HepG2 (cell line): ENCODE measurements around the gene KISS1R. TPM values are rescaled to one million over a fixed set of nuclear protein-coding genes. Genes with fewer than 3 reads are reported as not detected.

Experiments used
- ATAC-seq: fragments of 200-7000 bp; cut with Tn5 transposase; 3 replicates; pipeline ENCODE4 v1.9.1; 2020; ENCODE audit warnings: mild to moderate bottlenecking, moderate library complexity
- BruUV-seq: library from RNA; stranded (reverse); fragments of 400-500 nt; replicated peaks from 2 replicates; lab custom pipeline; 2021; lab: Mats Ljungman, UMichigan
- CTCF ChIA-PET: fragments of 300-600 bp; formaldehyde crosslinking; extraction: SDS; loops from one replicate; lab custom pipeline; 2021; ENCODE audit warnings: low total read pairs, inconsistent platforms, low intra/inter-chr PET ratio; lab: Yijun Ruan, JAX
- POLR2A ChIA-PET: fragments of 350-600 bp; sonication (Branson Sonifier 250); formaldehyde crosslinking; loops from one replicate; lab custom pipeline; 2020; ENCODE audit warnings: antibody characterized with exemption, inconsistent platforms; lab: Yijun Ruan, JAX
- DNase-seq: peaks from one replicate; pipeline ENCODE4 v3.0.0-alpha.2; 2015; ENCODE audit warnings: low spot score
- FAIRE-seq: peaks from 3 replicates; lab custom pipeline; 2011; peaks lifted over from hg19 to GRCh38; lab: Jason Lieb, UNC
- H2AFZ ChIP-seq: one replicate; pipeline ENCODE4 v1.6.1; 2011; ENCODE audit warnings: low read length, inconsistent platforms
- H3K27ac ChIP-seq: fragments of 300-600 bp; 3 replicates; pipeline ENCODE4 v1.8.0; 2011; ENCODE audit warnings: mixed run types, mild to moderate bottlenecking, mixed read lengths, low read length, inconsistent platforms; ENCODE audit not compliant: insufficient read depth; ENCODE audit errors: extremely low read length
- H3K27me3 ChIP-seq, 2 experiments: fragments of 200-600 bp in 1 of 2; 2 replicates in 1 of 2; 3 replicates in 1 of 2; pipeline versions ENCODE4 v1.6.0 to v1.8.0; 2011; ENCODE audit warnings: low read length in 2 of 2, mild to moderate bottlenecking in 2 of 2, moderate library complexity in 2 of 2, inconsistent platforms in 1 of 2; ENCODE audit not compliant: insufficient read depth in 2 of 2, control insufficient read depth in 1 of 2
- H3K36me3 ChIP-seq, 2 experiments: fragments of 200-600 bp in 1 of 2; replicated peaks in 1 of 2; 2 replicates in 1 of 2; 3 replicates in 1 of 2; pipeline versions ENCODE4 v1.5.1 to v1.8.0; 2011; ENCODE audit warnings: low read length in 2 of 2, inconsistent platforms in 1 of 2; ENCODE audit not compliant: insufficient read depth in 2 of 2, control insufficient read depth in 1 of 2
- H3K4me1 ChIP-seq: 2 replicates; pipeline ENCODE4 v1.5.1; 2012; ENCODE audit warnings: low read length, inconsistent platforms; ENCODE audit not compliant: insufficient read depth
- H3K4me2 ChIP-seq: 2 replicates; pipeline ENCODE4 v1.6.0; 2011; ENCODE audit warnings: low read depth, low read length, inconsistent platforms
- H3K4me3 ChIP-seq, 3 experiments: fragments of 200-600 bp in 1 of 3; sonication (generic), shearing (Covaris generic) in 1 of 3; replicated peaks in 1 of 3; 2 replicates each; pipeline ENCODE4 v1.5.1; 2011 to 2016; ENCODE audit warnings: low read length in 3 of 3, inconsistent platforms in 2 of 3, low read depth in 2 of 3, mild to moderate bottlenecking in 2 of 3, control low read depth in 1 of 3, mixed read lengths in 1 of 3; ENCODE audit not compliant: insufficient read depth in 1 of 3
- H3K79me2 ChIP-seq: one replicate; pipeline ENCODE4 v1.6.1; 2011; ENCODE audit warnings: low read length, inconsistent platforms; ENCODE audit not compliant: insufficient read depth
- H3K9ac ChIP-seq: 2 replicates; pipeline ENCODE4 v1.6.0; 2011; ENCODE audit warnings: mild to moderate bottlenecking, low read depth, low read length, inconsistent platforms; ENCODE audit not compliant: insufficient read depth
- H3K9me3 ChIP-seq: 2 replicates; pipeline ENCODE4 v1.5.1; 2012; ENCODE audit warnings: mild to moderate bottlenecking, low read length
- H4K20me1 ChIP-seq: 2 replicates; pipeline ENCODE4 v1.6.0; 2011; ENCODE audit warnings: inconsistent platforms, mild to moderate bottlenecking, low read length, moderate library complexity; ENCODE audit not compliant: insufficient read depth
- AGO2 ChIP-seq: fragments of 200-400 bp; formaldehyde crosslinking; optimal IDR thresholded peaks from 2 replicates; pipeline ENCODE3; 2017; ENCODE audit warnings: mild to moderate bottlenecking, low read depth, low read length, moderate library complexity
- NFKBIZ ChIP-seq: IDR thresholded peaks from 2 replicates; pipeline ENCODE4 v1.6.1; 2018; ENCODE audit warnings: missing genetic modification reagents, missing compliant biosample characterization
- RBFOX2 ChIP-seq: fragments of 200-400 bp; formaldehyde crosslinking; IDR thresholded peaks from 2 replicates; pipeline ENCODE4 v1.6.1; 2017; ENCODE audit warnings: low read depth, mild to moderate bottlenecking, low read length
- SALL1 ChIP-seq: sonication (generic); formaldehyde crosslinking; IDR thresholded peaks from 2 replicates; pipeline ENCODE4 v1.8.0; 2022; ENCODE audit warnings: mild to moderate bottlenecking, missing genetic modification reagents
- TAF15 ChIP-seq: fragments of 200-400 bp; formaldehyde crosslinking; IDR thresholded peaks from one replicate; pipeline ENCODE4 v1.6.1; 2018; ENCODE audit warnings: mild to moderate bottlenecking, low read depth, low read length; ENCODE audit not compliant: poor library complexity, severe bottlenecking
- ZNF460 ChIP-seq: sonication (generic); formaldehyde crosslinking; IDR thresholded peaks from 2 replicates; pipeline ENCODE4 v1.5.1; 2020; ENCODE audit warnings: missing genetic modification reagents, mild to moderate bottlenecking, borderline replicate concordance
- WGBS: methylation state at CpG from one replicate; pipeline ENCODE4 v1.1.6; 2017; ENCODE audit warnings: low lambda C conversion rate; 5-methylcytosine and 5-hydroxymethylcytosine counted together
- in situ Hi-C: cut with HindIII; loops from 2 replicates; pipeline ENCODE4 v1.10.0; 2017; ENCODE audit warnings: low pct_unique_long_range_greater_than_20kb; ENCODE audit not compliant: extremely low pct_ligation_motif_present
- intact Hi-C: fragments of 100-400 bp; cut with micrococcal nuclease; formaldehyde crosslinking; loops from one replicate; pipeline ENCODE4 v1.10.0; 2022; ENCODE audit not compliant: unreplicated experiment
- polyA plus RNA-seq, 8 experiments: library from polyadenylated mRNA; depleted of rRNA in 3 of 8; stranded (reverse) in 7 of 8; unstranded in 1 of 8; fragments of >200 nt; fragmentation: Illumina TruSeq in 4 of 8; extraction: Trizol in 4 of 8; gene quantifications; 2 replicates each; pipeline versions ENCODE4 v1.2.1 to v1.2.3, GENCODE V29; 2011 to 2016; ENCODE audit warnings: low read depth in 4 of 8, missing spikeins in 1 of 8, mixed read lengths in 1 of 8; ENCODE audit not compliant: insufficient read depth in 1 of 8
- total RNA-seq, 5 experiments: library from RNA; depleted of rRNA; stranded (reverse); fragments of >200 nt; fragmentation: Illumina TruSeq; extraction: Trizol; gene quantifications; 2 replicates each; pipeline ENCODE4 v1.2.3, GENCODE V29; 2016; ENCODE audit warnings: low read depth in 1 of 5
- TF ChIP-seq, protein P1 (sequence below): sonication (generic); formaldehyde crosslinking; IDR thresholded peaks from 2 replicates; pipeline ENCODE4 v1.4.0; 2020; ENCODE audit warnings: missing genetic modification reagents
- TF ChIP-seq, protein P2 (sequence below): sonication (generic); formaldehyde crosslinking; IDR thresholded peaks from 2 replicates; pipeline ENCODE4 v1.4.0; 2020; ENCODE audit warnings: missing genetic modification reagents

Gene KISS1R
- total and polyA plus RNA-seq, 2 of the 13 experiments (the other 11 are each of a cell fraction or from before 2014, with no cell fraction given): 1.1 to 10.2 TPM

DNA sequence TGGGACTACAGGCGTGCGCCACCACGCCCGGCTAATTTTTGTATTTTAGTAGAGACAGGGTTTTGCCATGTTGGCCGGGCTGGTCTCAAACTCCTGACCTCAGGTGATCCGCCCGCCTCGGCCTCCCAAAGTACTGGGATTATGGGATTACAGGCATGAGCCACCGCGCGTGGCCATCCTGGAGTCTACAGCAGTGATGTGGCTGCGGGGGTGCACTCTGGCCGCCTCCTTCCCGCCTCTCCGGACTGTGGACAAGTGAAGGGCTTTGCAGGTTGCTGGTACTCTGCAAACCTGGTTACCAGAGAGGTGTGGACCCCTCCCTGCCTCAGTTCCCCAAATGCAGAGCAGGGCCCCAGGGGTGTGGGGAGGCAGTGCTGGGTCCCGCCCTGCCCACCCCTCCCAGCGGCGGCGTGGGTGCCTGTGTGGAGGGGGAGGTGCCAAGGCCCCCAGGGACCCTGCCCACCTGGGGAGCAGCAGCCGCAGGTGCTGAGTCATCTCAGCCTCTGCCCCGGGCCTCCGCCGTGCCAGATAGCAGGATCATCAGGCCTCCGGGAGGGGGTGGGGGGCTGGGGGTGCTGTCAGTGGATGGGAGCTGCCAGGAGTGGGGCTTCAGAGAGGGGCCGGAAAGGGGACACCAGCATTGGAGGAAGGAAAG, 31.8 kb downstream of the KISS1R start:
- CTCF ChIA-PET: no interaction called here
- Histone ChIP-seq H3K36me3 (peaks cover 15 to 34% of the 10 kb centered on the region in 2 experiments; a peak in 4 of 5 replicates), H3K9ac (no peak overlapping the region), H4K20me1 (peaks cover 29% of the 10 kb centered on the region; the same call in 1 of the 2 replicates), H3K4me3 (no peak overlapping the region), H3K79me2 (peaks cover 65% of the 10 kb centered on the region), H3K9me3 (no peaks in the 10 kb centered on the region), H3K4me2 (no peak overlapping the region), H2AFZ (no peak overlapping the region), H3K4me1 (peaks cover 72% of the 10 kb centered on the region), H3K27ac (peak overlapping the region; percentile 38), H3K27me3 (no peaks in the 10 kb centered on the region; a peak in 1 of 5 replicates)
- TF ChIP-seq TAF15 (no peak), ZNF460 (CRISPR knock-in tag) (peak; percentile 18; the same call in 1 of the 2 replicates), NFKBIZ (CRISPR knock-in tag) (no peak), RBFOX2 (0 out of 2 replicates have a peak, but pooled peaks have one; percentile 40), AGO2 (peak; percentile 24), SALL1 (CRISPR knock-in tag) (peak; percentile 25; the same call in 1 of the 2 replicates)
- TF ChIP-seq, protein P1, sequence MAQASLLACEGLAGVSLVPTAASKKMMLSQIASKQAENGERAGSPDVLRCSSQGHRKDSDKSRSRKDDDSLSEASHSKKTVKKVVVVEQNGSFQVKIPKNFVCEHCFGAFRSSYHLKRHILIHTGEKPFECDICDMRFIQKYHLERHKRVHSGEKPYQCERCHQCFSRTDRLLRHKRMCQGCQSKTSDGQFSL (CRISPR knock-in tag): peak; percentile 47; the same call in 1 of the 2 replicates
- TF ChIP-seq, protein P2, sequence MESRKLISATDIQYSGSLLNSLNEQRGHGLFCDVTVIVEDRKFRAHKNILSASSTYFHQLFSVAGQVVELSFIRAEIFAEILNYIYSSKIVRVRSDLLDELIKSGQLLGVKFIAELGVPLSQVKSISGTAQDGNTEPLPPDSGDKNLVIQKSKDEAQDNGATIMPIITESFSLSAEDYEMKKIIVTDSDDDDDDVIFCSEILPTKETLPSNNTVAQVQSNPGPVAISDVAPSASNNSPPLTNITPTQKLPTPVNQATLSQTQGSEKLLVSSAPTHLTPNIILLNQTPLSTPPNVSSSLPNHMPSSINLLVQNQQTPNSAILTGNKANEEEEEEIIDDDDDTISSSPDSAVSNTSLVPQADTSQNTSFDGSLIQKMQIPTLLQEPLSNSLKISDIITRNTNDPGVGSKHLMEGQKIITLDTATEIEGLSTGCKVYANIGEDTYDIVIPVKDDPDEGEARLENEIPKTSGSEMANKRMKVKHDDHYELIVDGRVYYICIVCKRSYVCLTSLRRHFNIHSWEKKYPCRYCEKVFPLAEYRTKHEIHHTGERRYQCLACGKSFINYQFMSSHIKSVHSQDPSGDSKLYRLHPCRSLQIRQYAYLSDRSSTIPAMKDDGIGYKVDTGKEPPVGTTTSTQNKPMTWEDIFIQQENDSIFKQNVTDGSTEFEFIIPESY (CRISPR knock-in tag): peak; percentile 79
- WGBS: 90% methylated on average over 20 of the region's 25 CpGs
- FAIRE-seq (no peak), DNase-seq (no peak), ATAC-seq (no peak)
- in situ Hi-C loops (no loop called here), intact Hi-C loops (no loop called here)
- POLR2A ChIA-PET: interaction anchor here (1.2 to 1.7 kb wide), 3 partner anchors 12 to 21 kb away, joined by 3 to 5 read pairs (median 4); no protein-coding TSS in a partner anchor
- BruUV-seq: no TSS peak
